ENCODE measurements around the gene NDUFS3. TPM values are rescaled to one million over a fixed set of nuclear protein-coding genes. Genes with fewer than 3 reads are reported as not detected.
"Not testable (repeated sequence)": the region's sequence is repeated elsewhere in the genome, so short reads cannot be mapped to it uniquely, and the experiment has no call there.

Gene NDUFS3
- total and polyA plus RNA-seq, 2 experiments from 2014 or later = 108 to 168 TPM

DNA sequence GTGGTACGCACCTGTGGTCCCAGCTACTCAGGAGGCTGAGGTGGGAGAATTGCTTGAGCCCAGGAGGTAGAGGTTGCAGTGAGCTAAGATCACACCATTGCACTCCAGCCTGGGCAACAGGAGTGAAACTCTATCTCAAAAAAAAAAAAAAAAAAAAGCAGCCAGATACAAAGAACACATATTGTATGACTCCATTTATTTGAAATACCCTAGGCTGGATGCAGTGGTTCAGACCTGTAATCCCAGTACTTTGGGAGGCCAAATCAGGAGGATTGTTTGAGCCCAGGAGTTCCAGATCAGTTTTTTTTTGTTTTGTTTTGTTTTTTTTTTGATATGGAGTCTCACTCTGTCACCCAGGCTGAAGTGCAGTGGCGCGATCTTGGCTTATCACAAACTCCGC is 16.5 kb upstream of the NDUFS3 start:
- not testable (repeated sequence) for H3K9me2 ChIP-seq (ENCODE audit: insufficient read depth); H3K27me3 ChIP-seq (ENCODE audit: insufficient read depth); H3F3A ChIP-seq (replicated peaks; ENCODE audit: low read depth); H3K27ac Mint-ChIP-seq; H2AFZ ChIP-seq; ATAC-seq; DNase-seq (ENCODE audit: low spot score); H3K36me3 Mint-ChIP-seq (ENCODE audit: low read depth); H3K4me1 Mint-ChIP-seq; H3K27ac ChIP-seq (ENCODE audit: low read depth); H4K20me1 ChIP-seq (replicated peaks; ENCODE audit: insufficient read depth); H3K27me3 Mint-ChIP-seq (ENCODE audit: insufficient read depth, low read depth, poor library complexity); H3K4me1 ChIP-seq (ENCODE audit: insufficient read depth); H3K9me3 Mint-ChIP-seq; H3K4me3 ChIP-seq; H3K4me3 Mint-ChIP-seq; H3K36me3 ChIP-seq (ENCODE audit: insufficient read depth); H3K4me2 ChIP-seq
- H3K79me2 ChIP-seq (replicated peaks; ENCODE audit: insufficient read depth) = peaks cover 14% of the 10 kb centered on the region

DNA sequence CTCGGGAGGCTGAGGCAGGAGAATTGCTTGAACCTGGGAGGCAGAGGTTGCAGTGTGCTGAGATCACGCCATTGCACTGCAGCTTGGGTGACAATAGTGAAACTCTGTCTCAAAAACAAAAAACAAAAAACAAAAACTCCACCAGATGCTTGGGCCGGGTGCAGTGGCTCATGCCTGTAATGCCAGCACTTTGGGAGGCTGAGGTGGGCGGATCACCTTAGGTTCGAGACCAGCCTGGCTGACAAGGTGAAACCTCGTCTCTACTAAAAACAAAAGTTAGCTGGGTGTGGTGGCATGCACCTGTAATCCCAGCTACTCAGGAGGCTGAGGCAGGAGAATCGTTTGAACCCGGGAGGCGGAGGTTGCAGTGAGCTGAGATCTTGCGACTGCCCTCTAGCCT is 14.5 kb upstream of the NDUFS3 start:
- H2AFZ ChIP-seq; H3K4me1 ChIP-seq (ENCODE audit: insufficient read depth); H3K4me1 Mint-ChIP-seq; H4K20me1 ChIP-seq (replicated peaks; ENCODE audit: insufficient read depth); H3F3A ChIP-seq (replicated peaks; ENCODE audit: low read depth); H3K27me3 Mint-ChIP-seq (ENCODE audit: insufficient read depth, low read depth, poor library complexity); H3K27ac ChIP-seq (ENCODE audit: low read depth); H3K27me3 ChIP-seq (ENCODE audit: insufficient read depth); H3K27ac Mint-ChIP-seq; H3K36me3 Mint-ChIP-seq (ENCODE audit: low read depth); H3K4me3 ChIP-seq; H3K9me2 ChIP-seq (ENCODE audit: insufficient read depth); H3K9me3 Mint-ChIP-seq; DNase-seq (ENCODE audit: low spot score); H3K36me3 ChIP-seq (ENCODE audit: insufficient read depth); ATAC-seq: not testable (repeated sequence)
- Histone ChIP-seq H3K4me2 (peak overlapping the region; percentile 98), H3K79me2 (replicated peaks; ENCODE audit: insufficient read depth) (peaks cover 29% of the 10 kb centered on the region)
- peak overlapping the region; percentile 88; the same call in 2 of the 3 replicates for H3K4me3 Mint-ChIP-seq

DNA sequence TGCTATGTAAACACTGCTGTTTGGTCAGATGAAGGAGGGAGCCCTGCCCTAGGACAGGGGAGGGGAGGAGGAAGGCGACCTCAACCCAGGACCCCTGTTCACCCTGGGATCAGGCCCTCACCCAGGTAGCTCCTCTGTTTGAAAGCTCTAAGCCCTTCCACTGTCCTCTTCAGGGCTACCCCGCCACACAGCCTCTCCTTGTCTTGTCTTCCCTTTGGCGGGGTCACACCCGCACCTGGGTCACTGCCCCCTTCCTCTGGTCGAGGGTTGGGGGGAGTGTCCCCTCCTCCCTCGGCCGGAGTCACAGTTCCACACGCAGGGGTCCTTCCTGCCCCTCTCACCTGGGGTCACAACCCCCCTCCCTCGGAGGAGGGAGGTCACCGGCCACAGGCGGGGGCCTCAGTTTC is 13.9 kb upstream of the NDUFS3 start:
- H4K20me1 ChIP-seq (replicated peaks; ENCODE audit: insufficient read depth) = no peaks in the 10 kb centered on the region
- Mint-ChIP-seq H3K36me3 (ENCODE audit: low read depth) (peaks cover 15% of the 10 kb centered on the region), H3K9me3 (peaks cover 2% of the 10 kb centered on the region; the same call in 1 of the 3 replicates), H3K27ac (no peak overlapping the region), H3K27me3 (ENCODE audit: insufficient read depth, low read depth, poor library complexity) (peaks cover 8% of the 10 kb centered on the region), H3K4me3 (peak overlapping the region; percentile 88), H3K4me1 (peaks cover 8% of the 10 kb centered on the region)
- H2AFZ ChIP-seq = peak overlapping the region; percentile 98
- H3K27me3 ChIP-seq (ENCODE audit: insufficient read depth) = no peaks in the 10 kb centered on the region
- no peaks in the 10 kb centered on the region for H3K9me2 ChIP-seq (ENCODE audit: insufficient read depth)
- H3K27ac ChIP-seq (ENCODE audit: low read depth) = no peak overlapping the region
- H3K4me2 ChIP-seq = peak overlapping the region; percentile 98
- TF ChIP-seq NANOG (IDR thresholded peaks at IDR 0.05; ENCODE audit: borderline replicate concordance) (no peak), CREB1 (CRISPR knock-in tag; IDR thresholded peaks at IDR 0.05; ENCODE audit: low read depth) (no peak)
- peaks cover 34% of the 10 kb centered on the region for H3K79me2 ChIP-seq (replicated peaks; ENCODE audit: insufficient read depth)
- DNase-seq (ENCODE audit: low spot score) = no peak
- 0 out of 2 replicates have a peak, but pooled peaks cover 4% of the 10 kb centered on the region for H3F3A ChIP-seq (replicated peaks; ENCODE audit: low read depth)
- H3K4me1 ChIP-seq (ENCODE audit: insufficient read depth) = peaks cover 6% of the 10 kb centered on the region; the same call in 1 of the 2 replicates
- H3K36me3 ChIP-seq (ENCODE audit: insufficient read depth) = no peaks in the 10 kb centered on the region
- peak overlapping the region; percentile 96 for H3K4me3 ChIP-seq
- ATAC-seq = peak; percentile 47

DNA sequence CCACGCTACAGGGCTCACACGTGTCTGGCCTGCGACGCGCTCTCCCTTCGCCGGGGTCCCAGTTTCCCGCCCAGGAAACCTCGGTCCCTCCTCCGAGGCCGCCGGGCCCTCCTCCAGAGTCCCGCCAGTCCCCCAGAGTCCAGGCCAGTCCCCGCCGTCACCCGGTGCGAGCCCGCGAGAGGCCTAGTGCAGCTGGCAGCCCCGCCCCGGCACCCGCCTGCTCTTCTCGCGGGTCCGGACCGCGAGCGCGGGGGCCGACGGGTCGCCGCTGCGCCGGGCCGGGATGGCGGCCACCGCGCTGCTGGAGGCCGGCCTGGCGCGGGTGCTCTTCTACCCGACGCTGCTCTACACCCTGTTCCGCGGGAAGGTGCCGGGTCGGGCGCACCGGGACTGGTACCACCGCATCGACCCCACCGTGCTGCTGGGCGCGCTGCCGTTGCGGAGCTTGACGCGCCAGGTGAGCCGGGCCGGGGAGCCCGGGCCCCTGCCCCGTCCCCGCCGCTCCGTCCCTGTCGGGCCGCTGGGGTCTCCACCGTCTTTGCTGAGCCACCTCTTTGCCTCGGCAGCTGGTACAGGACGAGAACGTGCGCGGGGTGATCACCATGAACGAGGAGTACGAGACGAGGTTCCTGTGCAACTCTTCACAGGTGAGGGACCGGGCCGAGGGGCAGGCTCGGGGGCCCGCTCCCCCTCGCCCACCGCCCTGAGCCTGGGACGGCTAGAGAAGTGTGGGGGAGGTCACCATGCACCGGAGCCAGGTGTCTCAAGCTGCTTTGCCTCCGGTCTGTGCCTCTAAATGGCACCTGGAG is 13.3 kb upstream of the NDUFS3 start, which contains the start of gene PTPMT1:
PTPMT1 (plus strand) TSS at position 260 of the 809 bp plus-strand sequence; CDS start at position 284, 24 bp downstream.
- peak within 1 kb of the TSS; percentile 98 for H2AFZ ChIP-seq
- no peaks in the 10 kb centered on the region for H3K9me2 ChIP-seq (ENCODE audit: insufficient read depth)
- peak within 1 kb of the TSS; percentile 88 for H3K4me3 Mint-ChIP-seq
- peak; percentile 92 for ATAC-seq
- H4K20me1 ChIP-seq (replicated peaks; ENCODE audit: insufficient read depth) = no peaks in the 10 kb centered on the region
- H3K27me3 ChIP-seq (ENCODE audit: insufficient read depth) = no peaks in the 10 kb centered on the region
- H3K4me2 ChIP-seq = peak within 1 kb of the TSS; percentile 98
- H3K36me3 Mint-ChIP-seq (ENCODE audit: low read depth) = peaks cover 19% of the 10 kb centered on the region
- peak within 1 kb of the TSS; percentile 96 for H3K4me3 ChIP-seq
- H3K36me3 ChIP-seq (ENCODE audit: insufficient read depth) = no peaks in the 10 kb centered on the region
- TF ChIP-seq ZNF114 (CRISPR knock-in tag; IDR thresholded peaks at IDR 0.05) (no peak), CREB1 (CRISPR knock-in tag; IDR thresholded peaks at IDR 0.05; ENCODE audit: low read depth) (peak; percentile 64; the same call in 1 of the 2 replicates), EZH2 (IDR thresholded peaks at IDR 0.05; ENCODE audit: low read depth, unreplicated experiment) (no peak), ZNF331 (CRISPR knock-in tag; IDR thresholded peaks at IDR 0.05; ENCODE audit: low read depth) (no peak), EZH2phosphoT487 (IDR thresholded peaks at IDR 0.05; ENCODE audit: unreplicated experiment) (no peak), POLR2AphosphoS5 (IDR thresholded peaks at IDR 0.05; ENCODE audit: low read depth) (peak; percentile 57), JUNB (IDR thresholded peaks at IDR 0.05; ENCODE audit: unreplicated experiment) (no peak)
- TF ChIP-seq, protein P1, sequence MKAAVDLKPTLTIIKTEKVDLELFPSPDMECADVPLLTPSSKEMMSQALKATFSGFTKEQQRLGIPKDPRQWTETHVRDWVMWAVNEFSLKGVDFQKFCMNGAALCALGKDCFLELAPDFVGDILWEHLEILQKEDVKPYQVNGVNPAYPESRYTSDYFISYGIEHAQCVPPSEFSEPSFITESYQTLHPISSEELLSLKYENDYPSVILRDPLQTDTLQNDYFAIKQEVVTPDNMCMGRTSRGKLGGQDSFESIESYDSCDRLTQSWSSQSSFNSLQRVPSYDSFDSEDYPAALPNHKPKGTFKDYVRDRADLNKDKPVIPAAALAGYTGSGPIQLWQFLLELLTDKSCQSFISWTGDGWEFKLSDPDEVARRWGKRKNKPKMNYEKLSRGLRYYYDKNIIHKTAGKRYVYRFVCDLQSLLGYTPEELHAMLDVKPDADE (IDR thresholded peaks at IDR 0.05) = no peak
- H3K4me1 ChIP-seq (ENCODE audit: insufficient read depth) = peaks cover 6% of the 10 kb centered on the region; the same call in 1 of the 2 replicates
- no peak within 1 kb of the TSS for H3K27ac ChIP-seq (ENCODE audit: low read depth)
- H3K79me2 ChIP-seq (replicated peaks; ENCODE audit: insufficient read depth) = peaks cover 38% of the 10 kb centered on the region
- no peak within 1 kb of the TSS for H3K27ac Mint-ChIP-seq
- H3K27me3 Mint-ChIP-seq (ENCODE audit: insufficient read depth, low read depth, poor library complexity) = peaks cover 8% of the 10 kb centered on the region
- H3F3A ChIP-seq (replicated peaks; ENCODE audit: low read depth) = 0 out of 2 replicates have a peak, but pooled peaks cover 4% of the 10 kb centered on the region
- peak; percentile 87 for DNase-seq (ENCODE audit: low spot score)
- peaks cover 2% of the 10 kb centered on the region; the same call in 1 of the 3 replicates for H3K9me3 Mint-ChIP-seq
- H3K4me1 Mint-ChIP-seq = peaks cover 8% of the 10 kb centered on the region

All from GM23338 (cell line).